Ovary (tissue), 3 donors: ENCODE results near the gene PITX2.

Experiments used
- EP300 ChIP-seq: sonication (generic); formaldehyde crosslinking; IDR thresholded peaks from one replicate; pipeline ENCODE4 v1.6.1; 2017; ENCODE audit warnings: antibody characterized with exemption
- POLR2A ChIP-seq: fragments of 450-650 bp; IDR thresholded peaks from one replicate; pipeline ENCODE4 v1.6.1; 2017; ENCODE audit warnings: antibody characterized with exemption, mild to moderate bottlenecking, moderate library complexity
- TF ChIP-seq, protein P1 (sequence below), 3 donors: fragments of 450-650 bp in 2 of 3; fragments of 200-600 bp in 1 of 3; IDR thresholded peaks; one replicate each; pipeline versions ENCODE4 v1.5.1 to v1.8.0; 2016 to 2022; ENCODE audit warnings: antibody characterized with exemption in 3 of 3, mild to moderate bottlenecking in 1 of 3
- donor health status: DM: no; HTN: no; CAD: no.

DNA sequence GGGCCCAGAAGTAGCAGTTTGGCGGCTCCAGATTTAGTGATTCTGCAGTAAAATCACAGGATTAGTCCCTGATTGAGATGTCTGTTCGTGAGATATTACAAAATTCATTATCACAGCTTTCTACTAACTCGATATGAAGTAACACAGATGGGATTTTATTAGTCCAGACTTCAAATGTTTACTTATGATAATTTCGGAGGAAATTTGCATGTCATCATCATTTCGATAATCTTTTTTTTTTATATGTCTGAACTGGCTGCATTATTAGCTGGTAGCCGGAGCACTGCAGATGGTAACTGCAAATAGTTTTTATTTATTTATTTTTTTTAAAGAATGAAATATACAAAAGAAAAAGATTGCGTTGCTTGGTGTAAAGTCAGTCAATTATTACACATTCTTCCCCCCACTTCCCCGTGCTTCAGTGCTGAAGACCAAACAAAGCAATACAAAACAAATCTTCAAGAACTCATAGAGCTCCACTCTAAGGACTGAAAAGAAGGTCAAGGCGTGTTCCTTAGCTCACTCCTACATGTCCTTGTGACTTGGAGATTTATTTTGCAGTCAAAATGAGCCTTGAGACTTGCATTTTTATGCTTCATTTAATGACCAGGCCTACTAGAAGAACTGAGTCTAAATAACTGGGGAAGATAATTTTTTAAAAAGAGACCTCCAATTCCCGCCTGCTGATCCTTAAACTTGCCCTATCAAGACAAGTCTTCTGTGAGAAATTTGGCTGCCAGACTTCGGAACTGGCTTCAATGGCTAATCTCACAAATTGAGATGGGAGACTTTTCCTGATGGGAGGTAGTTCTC lies 11.7 kb upstream of the PITX2 start:
- TF ChIP-seq, protein P1, sequence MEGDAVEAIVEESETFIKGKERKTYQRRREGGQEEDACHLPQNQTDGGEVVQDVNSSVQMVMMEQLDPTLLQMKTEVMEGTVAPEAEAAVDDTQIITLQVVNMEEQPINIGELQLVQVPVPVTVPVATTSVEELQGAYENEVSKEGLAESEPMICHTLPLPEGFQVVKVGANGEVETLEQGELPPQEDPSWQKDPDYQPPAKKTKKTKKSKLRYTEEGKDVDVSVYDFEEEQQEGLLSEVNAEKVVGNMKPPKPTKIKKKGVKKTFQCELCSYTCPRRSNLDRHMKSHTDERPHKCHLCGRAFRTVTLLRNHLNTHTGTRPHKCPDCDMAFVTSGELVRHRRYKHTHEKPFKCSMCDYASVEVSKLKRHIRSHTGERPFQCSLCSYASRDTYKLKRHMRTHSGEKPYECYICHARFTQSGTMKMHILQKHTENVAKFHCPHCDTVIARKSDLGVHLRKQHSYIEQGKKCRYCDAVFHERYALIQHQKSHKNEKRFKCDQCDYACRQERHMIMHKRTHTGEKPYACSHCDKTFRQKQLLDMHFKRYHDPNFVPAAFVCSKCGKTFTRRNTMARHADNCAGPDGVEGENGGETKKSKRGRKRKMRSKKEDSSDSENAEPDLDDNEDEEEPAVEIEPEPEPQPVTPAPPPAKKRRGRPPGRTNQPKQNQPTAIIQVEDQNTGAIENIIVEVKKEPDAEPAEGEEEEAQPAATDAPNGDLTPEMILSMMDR (IDR thresholded peaks at IDR 0.05), result no peak
- TF ChIP-seq POLR2A, result no peak
- no peak for TF ChIP-seq EP300
